ENCODE data around the gene PHACTR3.

- TF ChIP-seq CTCF (IDR thresholded peaks at IDR 0.05) (no peak), POLR2A (IDR thresholded peaks at IDR 0.05) (no peak)
Measured at GRCh38 chr20:59603176-59603575, 1.2 kb upstream of the PHACTR3 start.
